Thyroid gland (tissue), 4 donors: Measurements from ENCODE around the gene ARGLU1.

Source experiments
- CTCF ChIP-seq, 6 experiments: fragments of 200-600 bp in 3 of 6; fragments of 450-650 bp in 3 of 6; sonication (generic) in 3 of 6; IDR thresholded peaks; one replicate each; pipeline ENCODE4 v1.5.1; 2016 to 2019; ENCODE audit warnings: antibody characterized with exemption in 6 of 6, mild to moderate bottlenecking in 2 of 6, inconsistent platforms in 1 of 6, moderate library complexity in 1 of 6
- POLR2A ChIP-seq, 2 donors: fragments of 450-650 bp; IDR thresholded peaks; one replicate each; pipeline ENCODE4 v1.6.1; 2017; ENCODE audit warnings: antibody characterized with exemption in 2 of 2, mild to moderate bottlenecking in 2 of 2, moderate library complexity in 1 of 2

- TF ChIP-seq POLR2A (IDR thresholded peaks at IDR 0.05) (no peak), CTCF (IDR thresholded peaks at IDR 0.05) (no peak)
These were observed 73.0 kb downstream of the ARGLU1 start for GRCh38 chr13:106494936-106495335.
